OCI-LY7 (cell line): Measurements from ENCODE around the gene RPS6KA2. TPM values are rescaled to one million over a fixed set of nuclear protein-coding genes. Genes with fewer than 3 reads are reported as not detected.

Experiments used
- BruUV-seq: library from RNA; stranded (reverse); fragments of 400-500 nt; replicated peaks from 2 replicates; lab custom pipeline; 2021; lab: Mats Ljungman, UMichigan
- CTCF ChIA-PET: fragments of 300-600 bp; sonication (Branson Sonifier 250); formaldehyde crosslinking; loops from one replicate; lab custom pipeline; 2022; ENCODE audit warnings: antibody characterized with exemption; ENCODE audit not compliant: unreplicated experiment; lab: Charles Lee
- POLR2A ChIA-PET: fragments of 300-600 bp; sonication (Branson Sonifier 250); formaldehyde crosslinking; loops from one replicate; lab custom pipeline; 2022; ENCODE audit warnings: antibody characterized with exemption; lab: Charles Lee
- DNase-seq: peaks from one replicate; pipeline ENCODE4 v3.0.0-alpha.2; 2015; ENCODE audit warnings: low spot score
- H2AFZ ChIP-seq: fragments of 200-600 bp; sonication (generic), shearing (Covaris generic); 2 replicates; pipeline ENCODE4 v1.6.1; 2014; ENCODE audit warnings: mild to moderate bottlenecking, antibody characterized with exemption, low read length, moderate library complexity
- H3K27ac ChIP-seq: fragments of 200-600 bp; sonication (generic); 2 replicates; pipeline ENCODE4 v1.5.1; 2014; ENCODE audit warnings: mixed run types, low read depth, mild to moderate bottlenecking, moderate library complexity, low read length, inconsistent platforms; ENCODE audit not compliant: poor library complexity, severe bottlenecking
- H3K36me3 ChIP-seq: fragments of 200-600 bp; sonication (generic); 2 replicates; pipeline ENCODE4 v1.6.1; 2014; ENCODE audit warnings: mild to moderate bottlenecking, antibody characterized with exemption, low read length, moderate library complexity, mixed read lengths; ENCODE audit not compliant: insufficient read depth
- H3K4me1 ChIP-seq: fragments of 200-600 bp; sonication (generic); 2 replicates; pipeline ENCODE4 v1.5.1; 2014; ENCODE audit warnings: mild to moderate bottlenecking, low read length; ENCODE audit not compliant: insufficient read depth, poor library complexity, severe bottlenecking
- H3K4me2 ChIP-seq: fragments of 200-600 bp; sonication (generic); 2 replicates; pipeline ENCODE4 v1.6.1; 2014; ENCODE audit warnings: mild to moderate bottlenecking, low read length
- H3K4me3 ChIP-seq: fragments of 200-600 bp; sonication (generic); 2 replicates; pipeline ENCODE4 v1.5.1; 2014; ENCODE audit warnings: mild to moderate bottlenecking, low read depth, low read length; ENCODE audit not compliant: poor library complexity, severe bottlenecking
- H3K79me2 ChIP-seq: fragments of 200-600 bp; sonication (generic); 2 replicates; pipeline ENCODE4 v1.6.1; 2016; ENCODE audit warnings: low read depth, mild to moderate bottlenecking, low read length, moderate library complexity, mixed read lengths; ENCODE audit not compliant: insufficient read depth
- H3K9me2 ChIP-seq: fragments of 200-600 bp; sonication (generic); 2 replicates; pipeline ENCODE4 v1.6.1; 2016; ENCODE audit warnings: mild to moderate bottlenecking, low read length, mixed read lengths; ENCODE audit not compliant: insufficient read depth
- H3K9me3 ChIP-seq: fragments of 200-600 bp; sonication (generic); 2 replicates; pipeline ENCODE4 v1.6.1; 2014; ENCODE audit warnings: mild to moderate bottlenecking, mixed run types, low read length, mixed read lengths
- H4K20me1 ChIP-seq: fragments of 200-600 bp; sonication (generic); 2 replicates; pipeline ENCODE4 v1.6.1; 2014; ENCODE audit warnings: mild to moderate bottlenecking, antibody characterized with exemption, low read length, moderate library complexity, mixed read lengths; ENCODE audit not compliant: insufficient read depth
- EZH2phosphoT487 ChIP-seq: fragments of 200-600 bp; sonication (generic); IDR thresholded peaks from 2 replicates; pipeline ENCODE4 v1.6.1; 2018; ENCODE audit warnings: low read depth, borderline replicate concordance, mild to moderate bottlenecking, mixed run types, antibody characterized with exemption, low read length, moderate library complexity, mixed read lengths
- intact Hi-C: fragments of 100-400 bp; cut with micrococcal nuclease; formaldehyde crosslinking; loops from one replicate; pipeline ENCODE4 v1.10.0; 2022; ENCODE audit not compliant: unreplicated experiment
- total RNA-seq, 2 experiments: library from RNA; depleted of rRNA in 1 of 2; stranded (reverse); fragments of >200 nt in 1 of 2; shearing (Covaris generic) in 1 of 2; gene quantifications; 2 replicates each; pipeline ENCODE4 v1.2.3, GENCODE V29; 2014 to 2022
- TF ChIP-seq, protein P1 (sequence below): fragments of 200-600 bp; sonication (generic); conservative IDR thresholded peaks from 2 replicates; pipeline ENCODE4 v1.5.1; 2014; ENCODE audit warnings: mild to moderate bottlenecking, antibody characterized with exemption, low read length, moderate library complexity, mixed read lengths

Gene RPS6KA2
- total RNA-seq, 2 experiments from 2014 or later, result 0.69 to 1.9 TPM

DNA sequence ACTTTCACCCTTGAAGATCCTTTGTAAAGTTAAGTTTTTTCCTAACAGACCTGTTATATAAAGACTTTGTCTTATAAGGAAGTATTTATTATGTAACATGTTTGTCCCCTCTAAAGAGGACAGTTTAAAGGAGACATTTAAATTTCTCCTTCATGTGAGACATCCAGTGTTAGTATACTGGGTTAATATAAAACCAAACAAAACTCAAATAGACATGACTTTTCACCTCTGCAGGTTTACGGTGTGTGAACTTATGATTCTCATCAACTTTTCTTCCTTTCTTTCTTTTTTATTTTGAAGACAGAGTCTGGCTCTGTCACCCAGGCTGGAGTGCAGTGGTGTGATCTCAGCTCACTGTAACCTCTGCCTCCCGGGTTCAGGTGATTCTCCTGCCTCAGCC is 226.9 kb downstream of the RPS6KA2 start:
- Histone ChIP-seq H4K20me1 (no peaks in the 10 kb centered on the region), H3K4me2 (no peak overlapping the region), H2AFZ (no peak overlapping the region), H3K27ac (no peak overlapping the region), H3K79me2 (no peaks in the 10 kb centered on the region), H3K9me3 (no peaks in the 10 kb centered on the region), H3K9me2 (no peaks in the 10 kb centered on the region), H3K36me3 (no peaks in the 10 kb centered on the region), H3K4me3 (no peak overlapping the region), H3K4me1 (peaks cover 4% of the 10 kb centered on the region)
- no peak for TF ChIP-seq EZH2phosphoT487
- TF ChIP-seq, protein P1, sequence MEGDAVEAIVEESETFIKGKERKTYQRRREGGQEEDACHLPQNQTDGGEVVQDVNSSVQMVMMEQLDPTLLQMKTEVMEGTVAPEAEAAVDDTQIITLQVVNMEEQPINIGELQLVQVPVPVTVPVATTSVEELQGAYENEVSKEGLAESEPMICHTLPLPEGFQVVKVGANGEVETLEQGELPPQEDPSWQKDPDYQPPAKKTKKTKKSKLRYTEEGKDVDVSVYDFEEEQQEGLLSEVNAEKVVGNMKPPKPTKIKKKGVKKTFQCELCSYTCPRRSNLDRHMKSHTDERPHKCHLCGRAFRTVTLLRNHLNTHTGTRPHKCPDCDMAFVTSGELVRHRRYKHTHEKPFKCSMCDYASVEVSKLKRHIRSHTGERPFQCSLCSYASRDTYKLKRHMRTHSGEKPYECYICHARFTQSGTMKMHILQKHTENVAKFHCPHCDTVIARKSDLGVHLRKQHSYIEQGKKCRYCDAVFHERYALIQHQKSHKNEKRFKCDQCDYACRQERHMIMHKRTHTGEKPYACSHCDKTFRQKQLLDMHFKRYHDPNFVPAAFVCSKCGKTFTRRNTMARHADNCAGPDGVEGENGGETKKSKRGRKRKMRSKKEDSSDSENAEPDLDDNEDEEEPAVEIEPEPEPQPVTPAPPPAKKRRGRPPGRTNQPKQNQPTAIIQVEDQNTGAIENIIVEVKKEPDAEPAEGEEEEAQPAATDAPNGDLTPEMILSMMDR, result no peak
- ChIA-PET CTCF (interaction anchor here (0.9 to 1.5 kb wide), 6 partner anchors 8 to 126 kb away, joined by 3 to 5 read pairs (median 3); no protein-coding TSS in a partner anchor), POLR2A (interaction anchor here (1.2 to 1.8 kb wide), 3 partner anchors 8 to 90 kb away, joined by 3 to 7 read pairs (median 5); no protein-coding TSS in a partner anchor)
- intact Hi-C loops, result loop anchor here (1.0 to 5.0 kb wide), 4 partner anchors 87 to 515 kb away; no protein-coding TSS in a partner anchor
- no peak for DNase-seq
- BruUV-seq, result no TSS peak

DNA sequence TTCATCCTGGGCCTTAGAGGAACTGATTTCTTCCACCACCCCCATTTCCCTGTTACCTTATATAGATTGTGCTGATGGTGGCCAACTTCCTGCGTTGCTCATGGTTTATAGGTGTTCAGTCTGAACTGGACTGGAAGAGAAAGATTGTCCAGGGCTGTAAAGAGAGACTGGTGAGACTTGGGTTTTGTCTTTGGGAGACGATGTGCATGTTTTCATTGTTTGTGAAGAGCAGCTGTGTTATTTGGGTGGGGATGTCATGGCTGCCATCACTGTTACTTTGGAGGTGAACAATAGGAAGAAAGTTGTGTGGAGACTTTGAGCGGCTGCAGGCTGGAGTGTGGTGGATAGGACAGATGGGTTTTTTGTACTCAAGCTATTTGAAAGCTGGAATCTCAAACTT is 228.7 kb downstream of the RPS6KA2 start:
- ChIA-PET CTCF (interaction anchor here (1.2 kb wide), 1 partner anchor 122 kb away, joined by 6 read pairs; no protein-coding TSS in a partner anchor), POLR2A (interaction anchor here (0.8 to 1.6 kb wide), 3 partner anchors 10 to 85 kb away, joined by 3 to 4 read pairs (median 3); no protein-coding TSS in a partner anchor)
- no peaks in the 10 kb centered on the region for H4K20me1 ChIP-seq
- 0 out of 2 replicates have a peak overlapping the region, but pooled peaks have one; percentile 35 for H2AFZ ChIP-seq
- H3K27ac ChIP-seq, result no peak overlapping the region
- peaks cover 4% of the 10 kb centered on the region for H3K4me1 ChIP-seq
- no peaks in the 10 kb centered on the region for H3K79me2 ChIP-seq
- no peak overlapping the region for H3K4me3 ChIP-seq
- no peaks in the 10 kb centered on the region for H3K9me2 ChIP-seq
- TF ChIP-seq, protein P1, result no peak
- no peaks in the 10 kb centered on the region for H3K9me3 ChIP-seq
- no peak overlapping the region for H3K4me2 ChIP-seq
- BruUV-seq, result no TSS peak
- intact Hi-C loops, result no loop called here
- H3K36me3 ChIP-seq, result no peaks in the 10 kb centered on the region
- no peak for DNase-seq

DNA sequence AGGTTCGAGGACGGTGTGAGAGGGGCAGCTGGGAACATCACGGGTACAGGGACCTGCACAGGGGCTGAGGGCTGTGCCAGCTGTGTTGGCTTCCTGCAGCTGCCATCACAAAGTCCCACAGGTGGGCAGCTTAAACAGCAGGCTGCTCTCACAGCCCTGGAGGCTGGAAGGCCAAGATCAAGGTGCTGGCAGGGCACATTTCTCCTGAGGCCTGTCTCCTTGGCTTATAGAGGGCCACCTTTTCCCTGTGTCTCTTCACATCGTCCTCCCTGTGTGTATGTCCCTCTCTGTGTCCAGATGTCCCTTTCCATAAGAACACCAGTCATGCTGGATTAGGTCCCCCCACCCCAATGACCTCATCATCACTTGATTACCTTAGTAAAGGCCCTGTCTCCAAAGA is 229.2 kb downstream of the RPS6KA2 start:
- no peak overlapping the region for H3K4me3 ChIP-seq
- DNase-seq, result no peak
- no peak for TF ChIP-seq EZH2phosphoT487
- TF ChIP-seq, protein P1, result no peak
- no peaks in the 10 kb centered on the region for H3K9me2 ChIP-seq
- no peak overlapping the region for H3K4me2 ChIP-seq
- peaks cover 4% of the 10 kb centered on the region for H3K4me1 ChIP-seq
- ChIA-PET CTCF (interaction anchor here (1.2 kb wide), 1 partner anchor 121 kb away, joined by 6 read pairs; no protein-coding TSS in a partner anchor), POLR2A (interaction anchor here (0.8 to 1.6 kb wide), 3 partner anchors 10 to 84 kb away, joined by 3 to 4 read pairs (median 3); no protein-coding TSS in a partner anchor)
- H2AFZ ChIP-seq, result no peak overlapping the region
- H3K36me3 ChIP-seq, result no peaks in the 10 kb centered on the region
- H3K79me2 ChIP-seq, result no peaks in the 10 kb centered on the region
- no peak overlapping the region for H3K27ac ChIP-seq
- H3K9me3 ChIP-seq, result no peaks in the 10 kb centered on the region
- no TSS peak for BruUV-seq
- intact Hi-C loops, result no loop called here
- no peaks in the 10 kb centered on the region for H4K20me1 ChIP-seq
